Fibroblast of mammary gland (primary cell): Measurements from ENCODE around the gene LDAH.
"Not testable (repeated sequence)": the region's sequence is repeated elsewhere in the genome, so short reads cannot be mapped to it uniquely, and the experiment has no call there.

ENCODE experiments used
- DNase-seq: peaks from one replicate; pipeline ENCODE4 v3.0.0-alpha.2; 2010; ENCODE audit warnings: low read depth
- H3K4me3 ChIP-seq: 2 replicates; pipeline ENCODE4 v1.5.1; 2011; ENCODE audit warnings: low read depth, mild to moderate bottlenecking, low read length, moderate library complexity; ENCODE audit not compliant: control insufficient read depth
- CTCF ChIP-seq: conservative IDR thresholded peaks from 2 replicates; pipeline ENCODE4 v1.5.1; 2011; ENCODE audit warnings: low read depth, low read length, inconsistent platforms; ENCODE audit not compliant: control insufficient read depth, insufficient read depth

The LDAH gene

GRCh38 chr2:20797096-20797495 is 25.8 kb downstream of the LDAH start:
- DNase-seq, result no peak
- no peak overlapping the region for H3K4me3 ChIP-seq
- no peak for TF ChIP-seq CTCF

DNA sequence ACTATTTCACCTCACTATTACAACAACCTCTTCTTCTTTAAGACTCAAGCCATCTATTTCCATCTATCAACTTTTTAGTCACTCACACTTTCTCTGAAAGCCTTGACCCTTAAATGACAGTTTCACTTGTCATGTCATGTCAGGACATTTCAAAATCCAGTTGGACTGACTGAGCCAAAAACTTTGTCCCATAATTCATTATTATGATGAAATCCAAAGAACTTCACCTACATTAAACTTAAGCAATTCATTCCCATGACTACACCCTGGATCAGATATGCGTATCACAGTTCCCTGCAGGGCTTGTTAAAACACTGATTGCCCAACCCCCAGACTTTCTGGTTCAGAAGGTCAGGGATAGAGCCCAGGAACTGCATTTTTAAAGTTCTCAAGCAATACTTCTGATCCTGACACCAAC is 26.5 kb downstream of the LDAH start:
- peak; percentile 69 for DNase-seq
- no peak for TF ChIP-seq CTCF

GRCh38 chr2:20793944-20794343 is 29.0 kb downstream of the LDAH start:
- not testable (repeated sequence) for DNase-seq

More for the DNA sequence above, 26.5 kb downstream of the LDAH start:
- no peak overlapping the region for H3K4me3 ChIP-seq

GRCh38 chr2:20781656-20782265 is 41.1 kb downstream of the LDAH start:
- TF ChIP-seq CTCF, result peak; percentile 69
- DNase-seq, result peak; percentile 44
- no peak overlapping the region for H3K4me3 ChIP-seq

More at GRCh38 chr2:20793944-20794343, 29.0 kb downstream of the LDAH start:
- H3K4me3 ChIP-seq, result not testable (repeated sequence)

DNA sequence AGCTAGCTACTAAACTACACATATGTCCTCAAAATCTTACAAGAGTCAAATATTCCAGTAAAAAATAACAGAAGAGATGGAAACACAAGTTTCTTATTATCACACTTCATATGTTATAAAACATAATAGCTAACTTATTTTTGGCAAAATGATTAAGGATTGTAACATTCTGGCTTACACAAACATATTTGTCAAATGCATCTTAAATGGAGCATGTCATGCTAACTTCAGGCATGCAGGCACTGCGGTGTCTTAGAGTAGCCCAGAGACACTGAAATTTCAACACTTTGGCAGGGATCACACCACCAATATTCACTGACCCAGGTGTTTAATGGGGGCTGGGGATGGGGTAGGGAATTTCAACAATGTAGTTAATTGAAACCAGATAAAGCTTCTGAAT is 51.6 kb downstream of the LDAH start:
- no peak overlapping the region for H3K4me3 ChIP-seq
- no peak for DNase-seq
- TF ChIP-seq CTCF, result no peak

DNA sequence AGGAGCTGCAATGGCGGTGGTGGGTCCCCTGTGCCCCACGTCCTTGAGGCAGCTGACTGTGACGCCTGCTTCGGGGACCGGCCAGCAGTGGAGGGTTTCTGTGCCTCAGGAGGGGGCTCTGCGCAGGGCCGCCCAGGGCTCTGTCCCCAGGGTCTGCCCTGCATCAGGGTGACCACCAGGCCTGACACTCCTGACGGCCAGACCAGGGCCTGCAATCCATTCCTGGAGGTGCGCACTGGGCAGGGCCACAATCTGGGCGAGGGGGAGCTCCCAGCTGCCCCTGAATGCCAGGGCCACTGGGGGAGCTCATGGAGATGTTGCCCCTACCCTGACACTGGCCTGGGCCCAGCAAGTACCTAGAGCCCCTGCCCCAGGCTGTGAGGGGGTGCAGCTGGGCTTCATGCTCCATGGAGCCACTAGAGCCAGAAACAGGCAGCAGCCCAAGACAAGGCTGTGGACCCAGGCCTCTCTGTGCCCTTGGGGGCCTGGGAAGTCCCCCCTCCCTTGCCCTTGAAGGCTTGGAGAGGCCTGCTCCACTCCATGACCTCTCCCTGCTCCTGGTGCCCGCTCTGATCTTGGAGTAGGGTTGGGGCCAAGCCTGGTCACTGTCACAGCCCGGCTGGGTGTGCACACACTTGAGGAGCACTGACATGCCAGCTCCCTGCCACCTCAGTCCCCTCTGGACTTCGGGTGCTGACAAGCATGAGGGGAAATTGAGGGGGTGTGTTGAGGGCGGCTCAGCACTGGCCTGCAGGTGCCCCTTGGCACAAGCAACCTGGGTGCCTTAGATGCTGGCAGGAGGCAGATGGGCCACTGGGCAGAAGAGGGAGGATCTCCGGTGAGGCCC is 55.9 kb downstream of the LDAH start:
- no peak for TF ChIP-seq CTCF
- no peak overlapping the region for H3K4me3 ChIP-seq
- DNase-seq, result no peak

GRCh38 chr2:20766213-20766612 is 56.7 kb downstream of the LDAH start:
- no peak overlapping the region for H3K4me3 ChIP-seq
- DNase-seq, result no peak
- no peak for TF ChIP-seq CTCF
